Measurements from ENCODE around the gene HFE. TPM values are rescaled to one million over a fixed set of nuclear protein-coding genes. Genes with fewer than 3 reads are reported as not detected.

HFE gene, protein sequence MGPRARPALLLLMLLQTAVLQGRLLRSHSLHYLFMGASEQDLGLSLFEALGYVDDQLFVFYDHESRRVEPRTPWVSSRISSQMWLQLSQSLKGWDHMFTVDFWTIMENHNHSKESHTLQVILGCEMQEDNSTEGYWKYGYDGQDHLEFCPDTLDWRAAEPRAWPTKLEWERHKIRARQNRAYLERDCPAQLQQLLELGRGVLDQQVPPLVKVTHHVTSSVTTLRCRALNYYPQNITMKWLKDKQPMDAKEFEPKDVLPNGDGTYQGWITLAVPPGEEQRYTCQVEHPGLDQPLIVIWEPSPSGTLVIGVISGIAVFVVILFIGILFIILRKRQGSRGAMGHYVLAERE
- total RNA-seq, result 1 to 10 TPM; 1.8 to 2.1 TPM
- polyA plus RNA-seq (2013, experiment 1 of 2), result 2.7 TPM
- polyA plus RNA-seq (2013, experiment 2 of 2), result 1.7 TPM
- long read RNA-seq, experiment 1, result 0 reads
- long read RNA-seq, experiment 2, result 0 reads
- long read RNA-seq, experiment 3, full-length matches to known transcripts, result 2 of 3 reads
- long read RNA-seq, experiment 3, partial matches to known transcripts, result 1 of 3 reads
- long read RNA-seq, experiment 3, other reads (novel, unspliced or antisense), result 0 of 3 reads
- long read RNA-seq, experiment 4, result 0 reads

DNA sequence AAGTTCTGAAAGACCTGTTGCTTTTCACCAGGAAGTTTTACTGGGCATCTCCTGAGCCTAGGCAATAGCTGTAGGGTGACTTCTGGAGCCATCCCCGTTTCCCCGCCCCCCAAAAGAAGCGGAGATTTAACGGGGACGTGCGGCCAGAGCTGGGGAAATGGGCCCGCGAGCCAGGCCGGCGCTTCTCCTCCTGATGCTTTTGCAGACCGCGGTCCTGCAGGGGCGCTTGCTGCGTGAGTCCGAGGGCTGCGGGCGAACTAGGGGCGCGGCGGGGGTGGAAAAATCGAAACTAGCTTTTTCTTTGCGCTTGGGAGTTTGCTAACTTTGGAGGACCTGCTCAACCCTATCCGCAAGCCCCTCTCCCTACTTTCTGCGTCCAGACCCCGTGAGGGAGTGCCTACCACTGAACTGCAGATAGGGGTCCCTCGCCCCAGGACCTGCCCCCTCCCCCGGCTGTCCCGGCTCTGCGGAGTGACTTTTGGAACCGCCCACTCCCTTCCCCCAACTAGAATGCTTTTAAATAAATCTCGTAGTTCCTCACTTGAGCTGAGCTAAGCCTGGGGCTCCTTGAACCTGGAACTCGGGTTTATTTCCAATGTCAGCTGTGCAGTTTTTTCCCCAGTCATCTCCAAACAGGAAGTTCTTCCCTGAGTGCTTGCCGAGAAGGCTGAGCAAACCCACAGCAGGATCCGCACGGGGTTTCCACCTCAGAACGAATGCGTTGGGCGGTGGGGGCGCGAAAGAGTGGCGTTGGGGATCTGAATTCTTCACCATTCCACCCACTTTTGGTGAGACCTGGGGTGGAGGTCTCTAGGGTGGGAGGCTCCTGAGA is at the start of gene HFE:
Gene HFE (plus strand): TSS at position 146 of the 832 bp plus-strand sequence. CDS start 12 bp downstream, at position 158.
- Mint-ChIP-seq H3K9me3 (peaks cover 8% of the 10 kb centered on the region), H3K4me1 (peaks cover 13% of the 10 kb centered on the region), H3K4me3 (peak within 1 kb of the TSS; percentile 70), H3K27me3 (ENCODE audit: insufficient read depth) (peaks cover 2% of the 10 kb centered on the region), H3K36me3 (ENCODE audit: low read depth) (no peaks in the 10 kb centered on the region), H3K27ac (peak within 1 kb of the TSS; percentile 91)
- Histone ChIP-seq H3K36me3 (ENCODE audit: control insufficient read depth, insufficient read depth, low read length) (no peaks in the 10 kb centered on the region), H3K27ac (ENCODE audit: low read depth, low read length) (no peak within 1 kb of the TSS), H3K4me3 (ENCODE audit: low read length) (peak within 1 kb of the TSS; percentile 71), H3K9me3 (ENCODE audit: control insufficient read depth, low read length) (peaks cover 3% of the 10 kb centered on the region), H3K9ac (ENCODE audit: extremely low read depth, low read length, poor library complexity, severe bottlenecking) (peak within 1 kb of the TSS; percentile 42), H3K4me1 (ENCODE audit: control insufficient read depth, insufficient read depth, low read length) (no peaks in the 10 kb centered on the region), H3K27me3 (ENCODE audit: control insufficient read depth, insufficient read depth, low read length, poor library complexity, severe bottlenecking) (no peaks in the 10 kb centered on the region)
- TF ChIP-seq, protein P1, sequence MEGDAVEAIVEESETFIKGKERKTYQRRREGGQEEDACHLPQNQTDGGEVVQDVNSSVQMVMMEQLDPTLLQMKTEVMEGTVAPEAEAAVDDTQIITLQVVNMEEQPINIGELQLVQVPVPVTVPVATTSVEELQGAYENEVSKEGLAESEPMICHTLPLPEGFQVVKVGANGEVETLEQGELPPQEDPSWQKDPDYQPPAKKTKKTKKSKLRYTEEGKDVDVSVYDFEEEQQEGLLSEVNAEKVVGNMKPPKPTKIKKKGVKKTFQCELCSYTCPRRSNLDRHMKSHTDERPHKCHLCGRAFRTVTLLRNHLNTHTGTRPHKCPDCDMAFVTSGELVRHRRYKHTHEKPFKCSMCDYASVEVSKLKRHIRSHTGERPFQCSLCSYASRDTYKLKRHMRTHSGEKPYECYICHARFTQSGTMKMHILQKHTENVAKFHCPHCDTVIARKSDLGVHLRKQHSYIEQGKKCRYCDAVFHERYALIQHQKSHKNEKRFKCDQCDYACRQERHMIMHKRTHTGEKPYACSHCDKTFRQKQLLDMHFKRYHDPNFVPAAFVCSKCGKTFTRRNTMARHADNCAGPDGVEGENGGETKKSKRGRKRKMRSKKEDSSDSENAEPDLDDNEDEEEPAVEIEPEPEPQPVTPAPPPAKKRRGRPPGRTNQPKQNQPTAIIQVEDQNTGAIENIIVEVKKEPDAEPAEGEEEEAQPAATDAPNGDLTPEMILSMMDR (conservative IDR thresholded peaks at IDR 0.05), result no peak
- WGBS, 2 experiments (ENCODE audit: insufficient coverage in 1 of 2, insufficient read length in 1 of 2), result 11 to 14% methylated on average over 11 to 41 of the region's 41 CpGs
- DNase-seq, result peak; percentile 78

DNA sequence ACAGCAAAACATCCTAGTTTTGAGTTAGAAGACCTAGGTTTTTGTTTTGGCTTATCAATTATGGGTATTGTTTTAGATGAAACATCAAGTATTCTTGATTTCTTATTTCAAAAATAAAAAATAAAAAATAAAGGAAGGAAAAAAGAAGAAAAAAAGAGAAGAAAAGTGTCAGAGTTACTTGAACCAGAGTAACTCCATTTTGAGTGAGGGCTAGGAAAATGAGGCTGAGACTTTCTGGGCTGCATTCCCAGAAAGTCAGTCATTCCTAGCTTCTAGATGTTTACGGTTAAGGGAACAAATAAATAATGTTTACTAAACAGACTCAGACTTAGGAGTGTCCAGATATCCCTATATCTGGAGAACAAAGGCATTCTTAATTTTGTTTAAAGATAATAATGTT is 45.3 kb upstream of the HFE start:
- 100% methylated on average over 1 of the region's 1 CpG; no CpG with 5 or more reads in 1 of the 2 experiments for WGBS, 2 experiments (ENCODE audit: insufficient coverage in 1 of 2, insufficient read length in 1 of 2)
- no peak overlapping the region for H3K9ac ChIP-seq (ENCODE audit: extremely low read depth, low read length, poor library complexity, severe bottlenecking)
- H3K27me3 ChIP-seq (ENCODE audit: control insufficient read depth, insufficient read depth, low read length, poor library complexity, severe bottlenecking), result no peaks in the 10 kb centered on the region
- no peaks in the 10 kb centered on the region for H3K36me3 ChIP-seq (ENCODE audit: control insufficient read depth, insufficient read depth, low read length)
- Mint-ChIP-seq H3K4me1 (no peaks in the 10 kb centered on the region), H3K36me3 (ENCODE audit: low read depth) (no peaks in the 10 kb centered on the region), H3K27me3 (ENCODE audit: insufficient read depth) (no peaks in the 10 kb centered on the region), H3K4me3 (no peak overlapping the region), H3K27ac (no peak overlapping the region), H3K9me3 (peaks cover 17% of the 10 kb centered on the region)
- H3K9me3 ChIP-seq (ENCODE audit: control insufficient read depth, low read length), result peaks cover 7% of the 10 kb centered on the region
- H3K4me3 ChIP-seq (ENCODE audit: low read length), result no peak overlapping the region
- H3K4me1 ChIP-seq (ENCODE audit: control insufficient read depth, insufficient read depth, low read length), result no peaks in the 10 kb centered on the region
- no peak for DNase-seq
- TF ChIP-seq, protein P1 (conservative IDR thresholded peaks at IDR 0.05), result no peak
- H3K27ac ChIP-seq (ENCODE audit: low read depth, low read length), result no peak overlapping the region

DNA sequence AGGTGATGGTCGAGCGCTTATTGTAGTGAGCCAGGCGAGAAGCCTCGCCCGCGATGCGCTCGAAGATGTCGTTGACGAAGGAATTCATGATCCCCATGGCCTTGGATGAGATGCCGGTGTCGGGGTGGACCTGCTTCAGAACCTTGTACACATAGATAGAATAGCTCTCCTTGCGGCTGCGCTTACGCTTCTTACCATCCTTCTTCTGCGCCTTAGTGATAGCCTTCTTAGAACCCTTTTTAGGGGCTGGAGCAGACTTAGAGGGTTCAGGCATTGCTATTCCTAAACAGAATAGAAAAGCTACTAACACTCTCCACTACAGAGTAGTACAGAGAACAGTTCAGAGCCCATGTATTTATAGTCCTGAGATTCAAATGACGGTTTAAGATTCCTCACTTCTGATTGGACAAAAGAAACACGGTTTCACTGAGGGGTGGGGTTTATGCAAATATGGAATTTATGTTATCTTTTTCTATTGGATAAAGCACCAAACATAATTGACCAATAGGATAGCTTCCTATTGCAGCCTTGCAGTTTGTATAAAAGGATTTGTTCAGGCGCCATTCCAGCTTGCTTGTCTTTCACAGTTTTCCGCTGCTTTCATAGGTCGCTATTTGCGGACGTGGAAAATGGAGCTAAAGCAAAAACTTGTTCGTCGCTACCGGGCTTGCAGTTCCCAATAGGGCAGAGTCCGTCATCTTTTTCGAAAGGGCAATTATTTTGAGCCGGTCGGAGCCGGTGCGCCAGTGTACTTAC is 43.7 kb upstream of the HFE start:
- Histone ChIP-seq H3K36me3 (ENCODE audit: control insufficient read depth, insufficient read depth, low read length) (no peaks in the 10 kb centered on the region), H3K9me3 (ENCODE audit: control insufficient read depth, low read length) (peaks cover 7% of the 10 kb centered on the region), H3K27me3 (ENCODE audit: control insufficient read depth, insufficient read depth, low read length, poor library complexity, severe bottlenecking) (no peaks in the 10 kb centered on the region), H3K4me3 (ENCODE audit: low read length) (no peak overlapping the region), H3K27ac (ENCODE audit: low read depth, low read length) (no peak overlapping the region), H3K4me1 (ENCODE audit: control insufficient read depth, insufficient read depth, low read length) (peaks cover 2% of the 10 kb centered on the region), H3K9ac (ENCODE audit: extremely low read depth, low read length, poor library complexity, severe bottlenecking) (no peak overlapping the region)
- TF ChIP-seq, protein P1 (conservative IDR thresholded peaks at IDR 0.05), result no peak
- peaks cover 5% of the 10 kb centered on the region for H3K4me1 Mint-ChIP-seq
- H3K36me3 Mint-ChIP-seq (ENCODE audit: low read depth), result no peaks in the 10 kb centered on the region
- peaks cover 17% of the 10 kb centered on the region for H3K9me3 Mint-ChIP-seq
- no peak for DNase-seq
- WGBS, 2 experiments (ENCODE audit: insufficient coverage in 1 of 2, insufficient read length in 1 of 2), result 94 to 98% methylated on average over 22 to 32 of the region's 32 CpGs
- peak overlapping the region; percentile 7 for H3K27ac Mint-ChIP-seq
- no peaks in the 10 kb centered on the region for H3K27me3 Mint-ChIP-seq (ENCODE audit: insufficient read depth)
- H3K4me3 Mint-ChIP-seq, result no peak overlapping the region

Measured in endodermal cell (in vitro differentiated cells).